Panc1 (cell line): Measurements from ENCODE around the gene CEACAM5.

Experiments
- POLR2AphosphoS5 ChIP-seq: IDR thresholded peaks from 2 replicates; pipeline ENCODE4 v1.6.1; 2012; ENCODE audit warnings: mild to moderate bottlenecking, low read depth, low read length, moderate library complexity
- SIN3A ChIP-seq: IDR thresholded peaks from 2 replicates; pipeline ENCODE4 v1.6.1; 2012; ENCODE audit warnings: low read depth, mild to moderate bottlenecking, low read length, moderate library complexity, borderline replicate concordance; ENCODE audit not compliant: insufficient read depth
- TF ChIP-seq, protein P1 (sequence below): fragments of 450-650 bp; IDR thresholded peaks from 2 replicates; pipeline ENCODE4 v1.5.1; 2017; ENCODE audit warnings: mild to moderate bottlenecking

DNA sequence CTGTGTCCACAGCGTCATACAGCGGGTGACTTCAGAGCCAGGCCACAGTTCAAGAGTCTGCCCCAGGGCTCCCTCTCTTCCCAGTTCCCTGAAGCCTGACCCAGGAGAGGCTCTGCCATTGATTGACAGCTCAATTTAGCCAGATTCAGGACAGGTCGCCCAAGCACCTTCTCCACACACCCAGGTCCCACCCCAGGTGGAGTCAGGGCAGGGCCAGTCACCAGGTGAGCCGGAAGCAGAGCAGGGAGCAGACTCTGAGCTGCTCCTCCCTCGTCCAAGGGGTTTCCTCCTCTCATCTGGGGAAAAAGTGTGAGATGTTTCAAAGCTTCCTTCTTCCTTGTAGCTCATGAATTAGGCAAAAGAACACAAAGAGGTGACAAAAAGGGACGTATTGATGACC is 26.0 kb upstream of the CEACAM5 start:
- TF ChIP-seq, protein P1, sequence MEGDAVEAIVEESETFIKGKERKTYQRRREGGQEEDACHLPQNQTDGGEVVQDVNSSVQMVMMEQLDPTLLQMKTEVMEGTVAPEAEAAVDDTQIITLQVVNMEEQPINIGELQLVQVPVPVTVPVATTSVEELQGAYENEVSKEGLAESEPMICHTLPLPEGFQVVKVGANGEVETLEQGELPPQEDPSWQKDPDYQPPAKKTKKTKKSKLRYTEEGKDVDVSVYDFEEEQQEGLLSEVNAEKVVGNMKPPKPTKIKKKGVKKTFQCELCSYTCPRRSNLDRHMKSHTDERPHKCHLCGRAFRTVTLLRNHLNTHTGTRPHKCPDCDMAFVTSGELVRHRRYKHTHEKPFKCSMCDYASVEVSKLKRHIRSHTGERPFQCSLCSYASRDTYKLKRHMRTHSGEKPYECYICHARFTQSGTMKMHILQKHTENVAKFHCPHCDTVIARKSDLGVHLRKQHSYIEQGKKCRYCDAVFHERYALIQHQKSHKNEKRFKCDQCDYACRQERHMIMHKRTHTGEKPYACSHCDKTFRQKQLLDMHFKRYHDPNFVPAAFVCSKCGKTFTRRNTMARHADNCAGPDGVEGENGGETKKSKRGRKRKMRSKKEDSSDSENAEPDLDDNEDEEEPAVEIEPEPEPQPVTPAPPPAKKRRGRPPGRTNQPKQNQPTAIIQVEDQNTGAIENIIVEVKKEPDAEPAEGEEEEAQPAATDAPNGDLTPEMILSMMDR = no peak
- TF ChIP-seq POLR2AphosphoS5 = no peak
- no peak for TF ChIP-seq SIN3A
